SK-N-SH (cell line): ENCODE data around the gene CPM. TPM values are rescaled to one million over a fixed set of nuclear protein-coding genes. Genes with fewer than 3 reads are reported as not detected.

Source experiments
- CTCF ChIA-PET: fragments of 300-600, 350-600 bp; formaldehyde crosslinking; extraction: SDS; loops from one replicate; lab custom pipeline; 2021; lab: Yijun Ruan, JAX
- POLR2A ChIA-PET: fragments of 350-600 bp; sonication (Branson Sonifier 250); formaldehyde crosslinking; extraction: SDS; loops from one replicate; lab custom pipeline; 2020; ENCODE audit warnings: antibody characterized with exemption, inconsistent platforms; lab: Yijun Ruan, JAX
- DNase-seq: peaks from one replicate; pipeline ENCODE4 v3.0.0; 2012
- H2AFZ ChIP-seq: fragments of 200-600 bp; sonication (generic); 2 replicates; pipeline ENCODE4 v1.8.1; 2016; ENCODE audit warnings: antibody characterized with exemption, mild to moderate bottlenecking, low read depth
- H3F3A ChIP-seq: fragments of 200-600 bp; sonication (generic); replicated peaks from 2 replicates; pipeline ENCODE3; 2016; ENCODE audit warnings: antibody characterized with exemption, mild to moderate bottlenecking; ENCODE audit not compliant: insufficient read depth
- H3K27ac ChIP-seq, 2 experiments: fragments of 200-500 bp in 1 of 2; fragments of 200-600 bp in 1 of 2; sonication (Bioruptor generic) in 1 of 2; sonication (generic), shearing (Covaris generic) in 1 of 2; 2 replicates each; pipeline versions ENCODE4 v1.5.1 to v1.6.1; 2014 to 2016; ENCODE audit warnings: low read depth in 2 of 2, inconsistent platforms in 1 of 2, low read length in 1 of 2, mild to moderate bottlenecking in 1 of 2, mixed read lengths in 1 of 2
- H3K27me3 ChIP-seq: fragments of 200-600 bp; sonication (generic), shearing (Covaris generic); 2 replicates; pipeline ENCODE4 v1.6.1; 2016; ENCODE audit warnings: mixed run types; ENCODE audit not compliant: insufficient read depth
- H3K36me3 ChIP-seq, 2 experiments: fragments of 200-500 bp in 1 of 2; fragments of 200-600 bp in 1 of 2; sonication (Bioruptor generic) in 1 of 2; sonication (generic) in 1 of 2; replicated peaks in 1 of 2; 2 replicates each; pipeline versions ENCODE3 to v1.5.1; 2014 to 2016; ENCODE audit warnings: low read length in 1 of 2, mild to moderate bottlenecking in 1 of 2; ENCODE audit not compliant: insufficient read depth in 2 of 2, control insufficient read depth in 1 of 2
- H3K4me1 ChIP-seq, 2 experiments: fragments of 200-500 bp in 1 of 2; fragments of 200-600 bp in 1 of 2; sonication (Bioruptor generic) in 1 of 2; sonication (generic), shearing (Covaris generic) in 1 of 2; 2 replicates each; pipeline versions ENCODE4 v1.5.1 to v1.6.1; 2014 to 2016; ENCODE audit warnings: low read depth in 1 of 2, low read length in 1 of 2, mixed run types in 1 of 2; ENCODE audit not compliant: insufficient read depth in 2 of 2, control insufficient read depth in 1 of 2
- H3K4me2 ChIP-seq: fragments of 200-600 bp; sonication (generic), shearing (Covaris generic); 2 replicates; pipeline ENCODE4 v1.6.1; 2017; ENCODE audit warnings: mixed run types
- H3K4me3 ChIP-seq, 2 experiments: fragments of 200-500 bp in 1 of 2; fragments of 200-600 bp in 1 of 2; sonication (Bioruptor generic) in 1 of 2; sonication (generic), shearing (Covaris generic) in 1 of 2; 2 replicates each; pipeline versions ENCODE4 v1.5.1 to v1.8.1; 2014 to 2016; ENCODE audit warnings: low read depth in 2 of 2, inconsistent platforms in 1 of 2, low read length in 1 of 2, mild to moderate bottlenecking in 1 of 2, mixed read lengths in 1 of 2, moderate library complexity in 1 of 2
- H3K79me2 ChIP-seq: fragments of 200-600 bp; sonication (generic); 2 replicates; pipeline ENCODE4 v1.8.1; 2017; ENCODE audit warnings: mild to moderate bottlenecking; ENCODE audit not compliant: insufficient read depth
- H3K9ac ChIP-seq: fragments of 200-600 bp; sonication (generic); 2 replicates; pipeline ENCODE4 v1.6.1; 2017; ENCODE audit warnings: mixed run types
- H3K9me2 ChIP-seq: fragments of 200-600 bp; sonication (generic); 2 replicates; pipeline ENCODE4 v1.6.1; 2017; ENCODE audit warnings: mixed run types
- H3K9me3 ChIP-seq: fragments of 200-600 bp; sonication (generic); 2 replicates; pipeline ENCODE4 v1.6.1; 2017; ENCODE audit warnings: mixed run types, mild to moderate bottlenecking, moderate library complexity
- H4K20me1 ChIP-seq: fragments of 200-600 bp; sonication (generic); 2 replicates; pipeline ENCODE4 v1.6.1; 2017; ENCODE audit warnings: mild to moderate bottlenecking, mixed run types; ENCODE audit not compliant: insufficient read depth
- CHD2 ChIP-seq: fragments of 150-350 bp; IDR thresholded peaks from 2 replicates; pipeline ENCODE4 v1.6.1; 2018; ENCODE audit warnings: low read length; ENCODE audit not compliant: partially characterized antibody
- EP300 ChIP-seq, 2 experiments: IDR thresholded peaks; 2 replicates each; pipeline versions ENCODE4 v1.4.0 to v1.6.1; 2012; ENCODE audit warnings: borderline replicate concordance in 1 of 2, low read depth in 1 of 2, low read length in 1 of 2
- FOXJ3 ChIP-seq: sonication (generic); formaldehyde crosslinking; IDR thresholded peaks from 2 replicates; pipeline ENCODE4 v1.5.1; 2020; ENCODE audit warnings: mild to moderate bottlenecking, missing genetic modification reagents
- GABPA ChIP-seq: IDR thresholded peaks from 2 replicates; pipeline ENCODE4 v1.4.0; 2012; ENCODE audit warnings: low read depth, mild to moderate bottlenecking
- GATA2 ChIP-seq: sonication (generic); formaldehyde crosslinking; IDR thresholded peaks from 2 replicates; pipeline ENCODE4 v1.5.0; 2020; ENCODE audit warnings: mild to moderate bottlenecking, missing genetic modification reagents
- IRF3 ChIP-seq: fragments of 150-350 bp; IDR thresholded peaks from 2 replicates; pipeline ENCODE4 v1.6.1; 2016; ENCODE audit warnings: mild to moderate bottlenecking, low read depth, low read length
- JUND ChIP-seq: IDR thresholded peaks from 2 replicates; pipeline ENCODE4 v1.4.0; 2012
- MXI1 ChIP-seq: IDR thresholded peaks from 2 replicates; pipeline ENCODE4 v1.6.1; 2012; ENCODE audit warnings: mild to moderate bottlenecking, low read depth, low read length, improper control_type of control experiment
- PBX3 ChIP-seq: IDR thresholded peaks from 2 replicates; pipeline ENCODE4; 2012
- RAD21 ChIP-seq: IDR thresholded peaks from 2 replicates; pipeline ENCODE4 v1.6.1; 2012; ENCODE audit warnings: mild to moderate bottlenecking, low read length
- RCOR1 ChIP-seq: fragments of 150-350 bp; IDR thresholded peaks from 2 replicates; pipeline ENCODE4 v1.6.1; 2017; ENCODE audit warnings: antibody characterized with exemption, low read length
- REST ChIP-seq: IDR thresholded peaks from 2 replicates; pipeline ENCODE4 v1.6.1; 2012; ENCODE audit warnings: mild to moderate bottlenecking, low read depth, low read length, moderate library complexity
- RFX5 ChIP-seq: IDR thresholded peaks from 2 replicates; pipeline ENCODE4 v1.6.1; 2012; ENCODE audit warnings: mild to moderate bottlenecking, improper control_type of control experiment, low read length
- SIN3A ChIP-seq: IDR thresholded peaks from 2 replicates; pipeline ENCODE4 v1.6.1; 2012; ENCODE audit warnings: low read depth, mild to moderate bottlenecking, low read length, moderate library complexity, borderline replicate concordance
- SMC3 ChIP-seq: IDR thresholded peaks from 2 replicates; pipeline ENCODE4 v1.6.1; 2012; ENCODE audit warnings: low read depth, low read length, improper control_type of control experiment
- USF2 ChIP-seq: fragments of 150-350 bp; IDR thresholded peaks from 2 replicates; pipeline ENCODE4 v1.6.1; 2017; ENCODE audit warnings: antibody characterized with exemption, low read length, low read depth, borderline replicate concordance
- YY1 ChIP-seq: IDR thresholded peaks from 2 replicates; pipeline ENCODE4 v1.4.0; 2012; ENCODE audit warnings: low read depth, mild to moderate bottlenecking
- WGBS: methylation state at CpG from one replicate; pipeline ENCODE4 v1.1.6; 2017; ENCODE audit warnings: low lambda C conversion rate; 5-methylcytosine and 5-hydroxymethylcytosine counted together
- polyA plus RNA-seq, 3 experiments: library from polyadenylated mRNA; depleted of rRNA; stranded (reverse); fragments of >200 nt; gene quantifications; 2 replicates each; pipeline ENCODE4 v1.2.3, GENCODE V29; 2012

Gene CPM
- polyA plus RNA-seq, 1 of the 3 experiments (the other 2 are of a cell fraction), result 10.8 TPM

- CTCF ChIA-PET, result no interaction called here
- H3K9ac ChIP-seq, result no peak overlapping the region
Observed at GRCh38 chr12:68908076-68908475, 24.9 kb downstream of the CPM start.

More at GRCh38 chr12:68908076-68908475, 24.9 kb downstream of the CPM start:
- no peak for TF ChIP-seq IRF3
- TF ChIP-seq RCOR1, result no peak
- no peak for TF ChIP-seq JUND
- TF ChIP-seq RFX5, result no peak
- TF ChIP-seq PBX3, result no peak
- no peak for TF ChIP-seq USF2
- TF ChIP-seq FOXJ3, result no peak
- no peak for TF ChIP-seq SIN3A
- TF ChIP-seq RAD21, result no peak
- no peak for TF ChIP-seq MXI1
- TF ChIP-seq GATA2 (CRISPR knock-in tag), result no peak
- TF ChIP-seq SMC3, result no peak
- TF ChIP-seq YY1, result no peak
- no peak for TF ChIP-seq EP300 (IDR thresholded peaks at IDR 0.05; ENCODE audit: borderline replicate concordance in 1 of 2, low read depth in 1 of 2, low read length in 1 of 2)
- TF ChIP-seq CHD2, result no peak
- no peak for TF ChIP-seq GABPA
- no peak for TF ChIP-seq REST
- Histone ChIP-seq H2AFZ (no peak overlapping the region), H3K9me3 (no peaks in the 10 kb centered on the region), H3K9me2 (no peaks in the 10 kb centered on the region), H3K27me3 (no peaks in the 10 kb centered on the region), H3K4me2 (no peak overlapping the region), H4K20me1 (no peaks in the 10 kb centered on the region), H3K27ac (no peak overlapping the region), H3K36me3 (no peaks in the 10 kb centered on the region), H3K4me1 (no peaks in the 10 kb centered on the region), H3K4me3 (no peak overlapping the region), H3F3A (no peaks in the 10 kb centered on the region), H3K79me2 (no peaks in the 10 kb centered on the region)
- POLR2A ChIA-PET, result no interaction called here
- DNase-seq, result no peak
- 57% methylated on average over 4 of the region's 4 CpGs for WGBS
